ENCODE data around the gene CPPED1. TPM values are rescaled to one million over a fixed set of nuclear protein-coding genes. Genes with fewer than 3 reads are reported as not detected.
A peak's percentile ranks its signal among the peaks of the same experiment; 100 is the strongest.

CPPED1 gene
- polyA plus RNA-seq, 1 donor: 25.1 TPM

GRCh38 chr16:12716658-12717057 lies 87.0 kb downstream of the CPPED1 start:
- peaks cover 3% of the 10 kb centered on the region for H3K36me3 ChIP-seq (ENCODE audit: control insufficient read depth, insufficient read depth, low read length)
- H3K4me1 ChIP-seq (ENCODE audit: control insufficient read depth, insufficient read depth, low read length): no peaks in the 10 kb centered on the region
- no peaks in the 10 kb centered on the region for H3K9me3 ChIP-seq (ENCODE audit: control insufficient read depth, low read depth, low read length)
- WGBS (ENCODE audit: insufficient coverage, low lambda C conversion rate): no CpG with 5 or more reads among the region's 3 CpGs
- H3K27ac ChIP-seq (ENCODE audit: low read length): no peak overlapping the region
- peak in 1 of 2 donors; percentile 7 for DNase-seq
- no peaks in the 10 kb centered on the region for H3K27me3 ChIP-seq (ENCODE audit: control insufficient read depth, insufficient read depth, low read length)
- H3K4me3 ChIP-seq (ENCODE audit: low read length): no peak overlapping the region

- Histone ChIP-seq H3K36me3 (ENCODE audit: control insufficient read depth, insufficient read depth, low read length) (peaks cover 2% of the 10 kb centered on the region), H3K4me1 (ENCODE audit: control insufficient read depth, insufficient read depth, low read length) (no peaks in the 10 kb centered on the region), H3K27me3 (ENCODE audit: control insufficient read depth, insufficient read depth, low read length) (no peaks in the 10 kb centered on the region), H3K4me3 (ENCODE audit: low read length) (no peak overlapping the region), H3K27ac (ENCODE audit: low read length) (no peak overlapping the region), H3K9me3 (ENCODE audit: control insufficient read depth, low read depth, low read length) (no peaks in the 10 kb centered on the region)
- 100% methylated on average over 1 of the region's 1 CpG for WGBS (ENCODE audit: insufficient coverage, low lambda C conversion rate)
- DNase-seq: no peak
Measured at GRCh38 chr16:12709807-12710206, 93.9 kb downstream of the CPPED1 start.

- Histone ChIP-seq H3K36me3 (ENCODE audit: control insufficient read depth, insufficient read depth, low read length) (peaks cover 8% of the 10 kb centered on the region), H3K4me3 (ENCODE audit: low read length) (no peak overlapping the region), H3K9me3 (ENCODE audit: control insufficient read depth, low read depth, low read length) (no peaks in the 10 kb centered on the region), H3K27me3 (ENCODE audit: control insufficient read depth, insufficient read depth, low read length) (no peaks in the 10 kb centered on the region), H3K27ac (ENCODE audit: low read length) (no peak overlapping the region), H3K4me1 (ENCODE audit: control insufficient read depth, insufficient read depth, low read length) (no peaks in the 10 kb centered on the region)
- no CpG with 5 or more reads among the region's 3 CpGs for WGBS (ENCODE audit: insufficient coverage, low lambda C conversion rate)
- DNase-seq: no peak
Measured at GRCh38 chr16:12708266-12708665, 95.4 kb downstream of the CPPED1 start.

GRCh38 chr16:12706628-12707027 lies 97.1 kb downstream of the CPPED1 start:
- no peak overlapping the region for H3K27ac ChIP-seq (ENCODE audit: low read length)
- no peak overlapping the region for H3K4me3 ChIP-seq (ENCODE audit: low read length)
- no peaks in the 10 kb centered on the region for H3K4me1 ChIP-seq (ENCODE audit: control insufficient read depth, insufficient read depth, low read length)
- no peaks in the 10 kb centered on the region for H3K27me3 ChIP-seq (ENCODE audit: control insufficient read depth, insufficient read depth, low read length)
- H3K9me3 ChIP-seq (ENCODE audit: control insufficient read depth, low read depth, low read length): no peaks in the 10 kb centered on the region
- peaks cover 11% of the 10 kb centered on the region for H3K36me3 ChIP-seq (ENCODE audit: control insufficient read depth, insufficient read depth, low read length)
- WGBS (ENCODE audit: insufficient coverage, low lambda C conversion rate): no CpG with 5 or more reads among the region's 6 CpGs
- DNase-seq: no peak

- Histone ChIP-seq H3K27ac (ENCODE audit: low read length) (no peak overlapping the region), H3K4me3 (ENCODE audit: low read length) (no peak overlapping the region), H3K4me1 (ENCODE audit: control insufficient read depth, insufficient read depth, low read length) (no peaks in the 10 kb centered on the region), H3K36me3 (ENCODE audit: control insufficient read depth, insufficient read depth, low read length) (peaks cover 15% of the 10 kb centered on the region), H3K27me3 (ENCODE audit: control insufficient read depth, insufficient read depth, low read length) (no peaks in the 10 kb centered on the region), H3K9me3 (ENCODE audit: control insufficient read depth, low read depth, low read length) (no peaks in the 10 kb centered on the region)
- WGBS (ENCODE audit: insufficient coverage, low lambda C conversion rate): no CpG with 5 or more reads among the region's 31 CpGs
- DNase-seq: no peak
Measured at GRCh38 chr16:12704492-12705111, 99.1 kb downstream of the CPPED1 start.

- no peaks in the 10 kb centered on the region for H3K27me3 ChIP-seq (ENCODE audit: control insufficient read depth, insufficient read depth, low read length)
- H3K27ac ChIP-seq (ENCODE audit: low read length): no peak overlapping the region
- no peak overlapping the region for H3K4me3 ChIP-seq (ENCODE audit: low read length)
- WGBS (ENCODE audit: insufficient coverage, low lambda C conversion rate): 100% methylated on average over 2 of the region's 5 CpGs
- no peaks in the 10 kb centered on the region for H3K4me1 ChIP-seq (ENCODE audit: control insufficient read depth, insufficient read depth, low read length)
- DNase-seq: no peak
- no peaks in the 10 kb centered on the region for H3K9me3 ChIP-seq (ENCODE audit: control insufficient read depth, low read depth, low read length)
- H3K36me3 ChIP-seq (ENCODE audit: control insufficient read depth, insufficient read depth, low read length): peaks cover 15% of the 10 kb centered on the region
Measured at GRCh38 chr16:12703935-12704334, 99.8 kb downstream of the CPPED1 start.

GRCh38 chr16:12700161-12700560 lies 103.5 kb downstream of the CPPED1 start:
- H3K36me3 ChIP-seq (ENCODE audit: control insufficient read depth, insufficient read depth, low read length): peaks cover 18% of the 10 kb centered on the region
- H3K4me3 ChIP-seq (ENCODE audit: low read length): no peak overlapping the region
- DNase-seq: no peak
- no peaks in the 10 kb centered on the region for H3K9me3 ChIP-seq (ENCODE audit: control insufficient read depth, low read depth, low read length)
- no peaks in the 10 kb centered on the region for H3K27me3 ChIP-seq (ENCODE audit: control insufficient read depth, insufficient read depth, low read length)
- H3K4me1 ChIP-seq (ENCODE audit: control insufficient read depth, insufficient read depth, low read length): no peaks in the 10 kb centered on the region
- no CpG with 5 or more reads among the region's 3 CpGs for WGBS (ENCODE audit: insufficient coverage, low lambda C conversion rate)
- no peak overlapping the region for H3K27ac ChIP-seq (ENCODE audit: low read length)

GRCh38 chr16:12699161-12699560 lies 104.5 kb downstream of the CPPED1 start:
- Histone ChIP-seq H3K36me3 (ENCODE audit: control insufficient read depth, insufficient read depth, low read length) (peaks cover 12% of the 10 kb centered on the region), H3K9me3 (ENCODE audit: control insufficient read depth, low read depth, low read length) (no peaks in the 10 kb centered on the region), H3K27me3 (ENCODE audit: control insufficient read depth, insufficient read depth, low read length) (no peaks in the 10 kb centered on the region), H3K4me1 (ENCODE audit: control insufficient read depth, insufficient read depth, low read length) (no peaks in the 10 kb centered on the region), H3K27ac (ENCODE audit: low read length) (no peak overlapping the region), H3K4me3 (ENCODE audit: low read length) (no peak overlapping the region)
- WGBS (ENCODE audit: insufficient coverage, low lambda C conversion rate): no CpG with 5 or more reads among the region's 7 CpGs
- DNase-seq: no peak

- WGBS (ENCODE audit: insufficient coverage, low lambda C conversion rate): no CpG with 5 or more reads among the region's 5 CpGs
- no peaks in the 10 kb centered on the region for H3K27me3 ChIP-seq (ENCODE audit: control insufficient read depth, insufficient read depth, low read length)
- H3K27ac ChIP-seq (ENCODE audit: low read length): no peak overlapping the region
- H3K36me3 ChIP-seq (ENCODE audit: control insufficient read depth, insufficient read depth, low read length): peaks cover 12% of the 10 kb centered on the region
- no peaks in the 10 kb centered on the region for H3K4me1 ChIP-seq (ENCODE audit: control insufficient read depth, insufficient read depth, low read length)
- no peak for DNase-seq
- H3K9me3 ChIP-seq (ENCODE audit: control insufficient read depth, low read depth, low read length): no peaks in the 10 kb centered on the region
- no peak overlapping the region for H3K4me3 ChIP-seq (ENCODE audit: low read length)
Measured at GRCh38 chr16:12697437-12697836, 106.2 kb downstream of the CPPED1 start.

GRCh38 chr16:12695454-12695853 lies 108.2 kb downstream of the CPPED1 start:
- H3K36me3 ChIP-seq (ENCODE audit: control insufficient read depth, insufficient read depth, low read length): peaks cover 9% of the 10 kb centered on the region
- H3K27me3 ChIP-seq (ENCODE audit: control insufficient read depth, insufficient read depth, low read length): no peaks in the 10 kb centered on the region
- no peaks in the 10 kb centered on the region for H3K9me3 ChIP-seq (ENCODE audit: control insufficient read depth, low read depth, low read length)
- WGBS (ENCODE audit: insufficient coverage, low lambda C conversion rate): 86% methylated on average over 2 of the region's 5 CpGs
- no peak overlapping the region for H3K27ac ChIP-seq (ENCODE audit: low read length)
- H3K4me1 ChIP-seq (ENCODE audit: control insufficient read depth, insufficient read depth, low read length): no peaks in the 10 kb centered on the region
- no peak for DNase-seq
- no peak overlapping the region for H3K4me3 ChIP-seq (ENCODE audit: low read length)

- H3K4me1 ChIP-seq (ENCODE audit: control insufficient read depth, insufficient read depth, low read length): no peaks in the 10 kb centered on the region
- H3K27me3 ChIP-seq (ENCODE audit: control insufficient read depth, insufficient read depth, low read length): no peaks in the 10 kb centered on the region
- no peaks in the 10 kb centered on the region for H3K9me3 ChIP-seq (ENCODE audit: control insufficient read depth, low read depth, low read length)
- no peak for DNase-seq
- WGBS (ENCODE audit: insufficient coverage, low lambda C conversion rate): 86% methylated on average over 1 of the region's 5 CpGs
- H3K4me3 ChIP-seq (ENCODE audit: low read length): no peak overlapping the region
- peaks cover 6% of the 10 kb centered on the region for H3K36me3 ChIP-seq (ENCODE audit: control insufficient read depth, insufficient read depth, low read length)
- no peak overlapping the region for H3K27ac ChIP-seq (ENCODE audit: low read length)
Measured at GRCh38 chr16:12690024-12690423, 113.7 kb downstream of the CPPED1 start.
